GM13977 (cell line): ENCODE data around the gene CLDN15.

Source experiments
- DNase-seq: peaks from one replicate; pipeline ENCODE4 v3.0.0; 2012; ENCODE audit warnings: low spot score
- in situ Hi-C: fragments of 300-500 bp; cut with MboI; formaldehyde crosslinking; loops from one replicate; pipeline ENCODE4 v1.12.0; 2022; ENCODE audit warnings: low sequenced_read_pairs, low pct_unique_long_range_greater_than_20kb, mixed read lengths, inconsistent platforms; ENCODE audit not compliant: unreplicated experiment
- TF ChIP-seq, protein P1 (sequence below): IDR thresholded peaks from 2 replicates; pipeline ENCODE4 v1.5.1; 2012; ENCODE audit warnings: mild to moderate bottlenecking, control low read depth; ENCODE audit not compliant: insufficient read depth; ENCODE audit errors: extremely low read depth, missing control alignments

Gene CLDN15

DNA sequence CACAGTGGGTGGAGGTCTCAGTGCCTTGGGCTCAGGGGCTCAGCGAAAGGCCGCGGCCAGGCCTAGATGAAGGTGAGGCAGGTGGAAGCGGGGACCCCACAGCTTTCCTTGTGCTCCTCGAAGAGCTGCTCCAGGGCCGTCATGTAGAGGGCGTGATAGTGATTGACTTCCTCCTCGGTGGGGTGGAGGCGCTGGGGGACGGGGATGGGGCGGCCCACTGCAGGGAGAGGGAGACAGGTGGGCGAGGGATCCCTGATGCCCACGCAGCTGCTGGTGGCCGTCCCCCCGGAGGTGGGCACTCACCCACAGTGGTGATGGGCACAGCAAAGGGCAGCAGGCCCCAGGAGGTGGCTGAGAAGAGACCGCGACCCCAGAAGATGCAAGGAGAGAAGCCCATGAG is 41.7 kb downstream of the CLDN15 start:
- no peak for DNase-seq
- TF ChIP-seq, protein P1, sequence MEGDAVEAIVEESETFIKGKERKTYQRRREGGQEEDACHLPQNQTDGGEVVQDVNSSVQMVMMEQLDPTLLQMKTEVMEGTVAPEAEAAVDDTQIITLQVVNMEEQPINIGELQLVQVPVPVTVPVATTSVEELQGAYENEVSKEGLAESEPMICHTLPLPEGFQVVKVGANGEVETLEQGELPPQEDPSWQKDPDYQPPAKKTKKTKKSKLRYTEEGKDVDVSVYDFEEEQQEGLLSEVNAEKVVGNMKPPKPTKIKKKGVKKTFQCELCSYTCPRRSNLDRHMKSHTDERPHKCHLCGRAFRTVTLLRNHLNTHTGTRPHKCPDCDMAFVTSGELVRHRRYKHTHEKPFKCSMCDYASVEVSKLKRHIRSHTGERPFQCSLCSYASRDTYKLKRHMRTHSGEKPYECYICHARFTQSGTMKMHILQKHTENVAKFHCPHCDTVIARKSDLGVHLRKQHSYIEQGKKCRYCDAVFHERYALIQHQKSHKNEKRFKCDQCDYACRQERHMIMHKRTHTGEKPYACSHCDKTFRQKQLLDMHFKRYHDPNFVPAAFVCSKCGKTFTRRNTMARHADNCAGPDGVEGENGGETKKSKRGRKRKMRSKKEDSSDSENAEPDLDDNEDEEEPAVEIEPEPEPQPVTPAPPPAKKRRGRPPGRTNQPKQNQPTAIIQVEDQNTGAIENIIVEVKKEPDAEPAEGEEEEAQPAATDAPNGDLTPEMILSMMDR, result no peak
- in situ Hi-C loops, result no loop called here

DNA sequence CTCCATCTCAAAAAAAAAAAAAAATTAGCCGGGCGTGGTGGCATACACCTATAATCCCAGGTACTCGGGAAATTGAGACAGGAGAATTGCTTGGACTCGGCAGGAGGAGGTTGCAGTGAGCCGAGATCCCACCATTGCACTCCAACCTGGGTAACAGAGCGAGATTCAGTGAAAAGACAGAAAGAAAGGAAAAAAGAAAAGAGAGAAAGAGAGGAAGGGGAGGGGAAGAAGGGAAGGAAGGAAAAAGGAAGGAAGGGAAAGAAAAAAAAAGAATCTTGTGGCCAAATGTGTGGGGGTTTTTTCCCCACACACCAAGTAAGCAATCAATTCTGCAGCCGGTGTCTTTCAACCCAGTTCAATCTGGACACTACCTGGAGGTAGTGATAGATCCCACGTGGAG is 48.5 kb downstream of the CLDN15 start:
- TF ChIP-seq, protein P1, result no peak
- in situ Hi-C loops, result no loop called here
- DNase-seq, result no peak

DNA sequence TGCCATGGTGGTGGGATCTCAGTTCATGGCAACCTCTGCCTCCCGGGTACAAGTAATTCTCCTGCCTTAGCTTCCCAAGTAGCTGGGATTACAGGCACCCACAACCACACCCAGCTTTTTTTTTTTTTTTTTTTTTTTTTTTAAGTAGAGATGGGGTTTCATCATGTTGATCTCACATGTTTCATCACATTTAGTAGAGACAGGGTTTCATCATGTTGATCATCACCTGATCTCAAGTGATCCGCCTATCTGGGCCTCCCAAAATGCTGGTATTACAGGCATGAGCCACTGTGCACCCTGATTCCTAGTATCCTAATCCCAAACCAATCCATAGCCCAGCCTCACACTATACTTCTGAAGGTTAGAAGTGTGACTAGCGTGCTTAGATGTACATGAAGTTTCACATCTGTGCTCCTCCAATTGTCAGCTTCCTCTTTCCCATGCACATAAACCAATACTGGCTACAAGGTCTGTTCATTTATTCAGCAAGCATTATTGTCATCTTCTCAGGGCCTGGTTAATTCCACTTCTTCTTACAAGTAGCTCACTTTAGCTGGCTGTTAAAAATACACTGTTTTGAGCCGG is 50.7 kb downstream of the CLDN15 start:
- TF ChIP-seq, protein P1, result no peak
- in situ Hi-C loops, result no loop called here
- DNase-seq, result no peak

DNA sequence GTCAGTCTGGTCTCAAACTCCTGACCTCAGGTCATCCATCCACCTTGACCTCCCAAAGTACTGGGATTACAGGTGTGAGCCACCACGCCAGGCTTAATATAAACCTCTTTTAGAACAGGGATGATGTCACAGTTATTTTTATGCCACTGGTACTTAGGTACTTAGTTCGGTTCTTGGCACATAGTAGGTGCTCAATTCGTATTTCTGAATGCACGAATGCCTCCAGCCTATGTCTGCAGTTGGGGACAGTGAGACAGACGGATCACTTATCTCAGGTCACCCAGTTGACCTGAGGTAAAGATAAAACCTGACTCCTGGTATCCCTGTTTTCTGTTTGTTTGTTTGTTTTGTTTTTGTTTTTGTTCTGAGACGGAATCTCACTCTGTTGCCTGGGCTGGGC is 51.4 kb downstream of the CLDN15 start:
- TF ChIP-seq, protein P1, result no peak
- in situ Hi-C loops, result no loop called here
- DNase-seq, result no peak

DNA sequence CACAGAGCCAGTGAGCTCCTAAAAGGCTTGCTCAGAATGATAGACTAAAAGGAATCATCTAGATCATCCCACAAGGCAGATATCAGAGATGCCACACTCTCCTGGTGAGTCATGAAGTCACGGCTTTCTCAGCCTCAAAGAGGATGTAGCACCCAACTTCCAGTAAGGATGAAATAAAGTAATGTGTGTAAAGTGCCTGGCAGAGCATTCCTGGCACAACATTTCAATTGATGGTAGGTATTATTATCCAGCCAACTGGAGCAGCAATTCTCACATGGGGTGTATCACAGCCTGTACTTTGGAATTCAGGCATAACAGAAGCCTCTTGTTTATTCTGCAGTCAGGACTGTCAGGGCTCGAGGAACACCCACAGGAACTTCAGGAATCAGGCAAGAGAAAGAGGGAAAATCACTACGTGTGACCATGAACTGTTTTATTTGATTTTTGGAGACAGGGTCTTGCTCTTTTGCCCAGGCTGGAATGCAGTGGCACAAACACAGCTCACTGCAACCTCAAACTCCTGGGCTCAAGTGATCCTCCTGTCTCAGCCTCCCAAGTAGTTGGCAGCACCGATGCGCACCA is 52.3 kb downstream of the CLDN15 start:
- DNase-seq, result no peak
- in situ Hi-C loops, result no loop called here

More for the DNA sequence above, 52.3 kb downstream of the CLDN15 start:
- TF ChIP-seq, protein P1, result no peak
